22Rv1 (cell line): ENCODE data around the gene PKD2L2.

Source experiments
- ZFX ChIP-seq: fragments of 450-650 bp; IDR thresholded peaks from 2 replicates; pipeline ENCODE4 v1.6.1; 2017; ENCODE audit warnings: antibody characterized with exemption, borderline replicate concordance
- TF ChIP-seq, protein P1 (sequence below): fragments of 450-650 bp; IDR thresholded peaks from 2 replicates; pipeline ENCODE4 v1.5.1; 2017; ENCODE audit warnings: mild to moderate bottlenecking

DNA sequence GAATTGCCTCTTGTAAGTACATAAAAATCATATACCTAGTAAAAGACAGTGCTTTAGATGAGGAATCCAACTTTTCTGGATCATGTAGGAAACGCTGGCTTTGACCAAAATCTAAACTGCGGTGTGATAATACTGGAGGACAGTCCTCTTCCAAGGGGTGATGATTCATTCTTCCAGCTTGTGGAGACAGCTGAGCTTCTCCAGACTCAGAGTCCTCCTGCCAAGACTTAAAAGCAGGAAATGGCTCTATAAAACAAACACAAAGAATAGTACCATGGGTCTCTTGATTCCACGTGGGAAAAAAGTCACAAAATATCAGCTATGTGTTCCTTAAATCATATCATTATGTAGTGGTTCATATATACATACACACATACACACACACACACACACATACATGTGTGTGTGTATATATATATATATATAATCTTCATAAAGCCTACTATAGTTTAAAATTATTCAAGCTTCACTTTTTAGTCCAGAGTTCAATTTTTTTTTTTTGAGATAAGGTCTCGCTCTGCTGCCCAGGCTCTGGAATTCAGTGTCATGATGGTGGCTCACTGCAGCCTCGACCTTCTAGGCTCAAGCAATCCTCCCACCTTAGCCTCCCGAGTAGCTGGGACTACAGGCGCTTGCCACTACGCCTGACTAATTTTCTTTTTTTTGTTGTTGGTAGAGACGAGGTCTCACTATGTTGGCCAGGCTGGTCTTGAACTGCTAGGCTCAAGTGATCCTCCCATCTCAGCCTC is 65.0 kb downstream of the PKD2L2 start:
- TF ChIP-seq, protein P1, sequence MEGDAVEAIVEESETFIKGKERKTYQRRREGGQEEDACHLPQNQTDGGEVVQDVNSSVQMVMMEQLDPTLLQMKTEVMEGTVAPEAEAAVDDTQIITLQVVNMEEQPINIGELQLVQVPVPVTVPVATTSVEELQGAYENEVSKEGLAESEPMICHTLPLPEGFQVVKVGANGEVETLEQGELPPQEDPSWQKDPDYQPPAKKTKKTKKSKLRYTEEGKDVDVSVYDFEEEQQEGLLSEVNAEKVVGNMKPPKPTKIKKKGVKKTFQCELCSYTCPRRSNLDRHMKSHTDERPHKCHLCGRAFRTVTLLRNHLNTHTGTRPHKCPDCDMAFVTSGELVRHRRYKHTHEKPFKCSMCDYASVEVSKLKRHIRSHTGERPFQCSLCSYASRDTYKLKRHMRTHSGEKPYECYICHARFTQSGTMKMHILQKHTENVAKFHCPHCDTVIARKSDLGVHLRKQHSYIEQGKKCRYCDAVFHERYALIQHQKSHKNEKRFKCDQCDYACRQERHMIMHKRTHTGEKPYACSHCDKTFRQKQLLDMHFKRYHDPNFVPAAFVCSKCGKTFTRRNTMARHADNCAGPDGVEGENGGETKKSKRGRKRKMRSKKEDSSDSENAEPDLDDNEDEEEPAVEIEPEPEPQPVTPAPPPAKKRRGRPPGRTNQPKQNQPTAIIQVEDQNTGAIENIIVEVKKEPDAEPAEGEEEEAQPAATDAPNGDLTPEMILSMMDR, result no peak
- no peak for TF ChIP-seq ZFX
